ENCODE data around the gene PPP1CB. TPM values are rescaled to one million over a fixed set of nuclear protein-coding genes. Genes with fewer than 3 reads are reported as not detected.
A peak's percentile ranks its signal among the peaks of the same experiment; 100 is the strongest.

Gene PPP1CB
- total RNA-seq (100 to 1,000 TPM; 368 to 417 (median 381) TPM), polyA plus RNA-seq (126 TPM)
- long read RNA-seq, donor 1, full-length matches to known transcripts: 914 of 966 reads
- long read RNA-seq, donor 1, partial matches to known transcripts: 33 of 966 reads
- long read RNA-seq, donor 1, other reads (novel, unspliced or antisense): 19 of 966 reads
- long read RNA-seq, donor 2, full-length matches to known transcripts: 169 of 176 reads
- long read RNA-seq, donor 2, partial matches to known transcripts: 2 of 176 reads
- long read RNA-seq, donor 2, other reads (novel, unspliced or antisense): 5 of 176 reads
- long read RNA-seq, donor 3, full-length matches to known transcripts: 918 of 1,001 reads
- long read RNA-seq, donor 3, partial matches to known transcripts: 31 of 1,001 reads
- long read RNA-seq, donor 3, other reads (novel, unspliced or antisense): 52 of 1,001 reads
- long read RNA-seq, donor 4, full-length matches to known transcripts: 292 of 304 reads
- long read RNA-seq, donor 4, partial matches to known transcripts: 5 of 304 reads
- long read RNA-seq, donor 4, other reads (novel, unspliced or antisense): 7 of 304 reads

DNA sequence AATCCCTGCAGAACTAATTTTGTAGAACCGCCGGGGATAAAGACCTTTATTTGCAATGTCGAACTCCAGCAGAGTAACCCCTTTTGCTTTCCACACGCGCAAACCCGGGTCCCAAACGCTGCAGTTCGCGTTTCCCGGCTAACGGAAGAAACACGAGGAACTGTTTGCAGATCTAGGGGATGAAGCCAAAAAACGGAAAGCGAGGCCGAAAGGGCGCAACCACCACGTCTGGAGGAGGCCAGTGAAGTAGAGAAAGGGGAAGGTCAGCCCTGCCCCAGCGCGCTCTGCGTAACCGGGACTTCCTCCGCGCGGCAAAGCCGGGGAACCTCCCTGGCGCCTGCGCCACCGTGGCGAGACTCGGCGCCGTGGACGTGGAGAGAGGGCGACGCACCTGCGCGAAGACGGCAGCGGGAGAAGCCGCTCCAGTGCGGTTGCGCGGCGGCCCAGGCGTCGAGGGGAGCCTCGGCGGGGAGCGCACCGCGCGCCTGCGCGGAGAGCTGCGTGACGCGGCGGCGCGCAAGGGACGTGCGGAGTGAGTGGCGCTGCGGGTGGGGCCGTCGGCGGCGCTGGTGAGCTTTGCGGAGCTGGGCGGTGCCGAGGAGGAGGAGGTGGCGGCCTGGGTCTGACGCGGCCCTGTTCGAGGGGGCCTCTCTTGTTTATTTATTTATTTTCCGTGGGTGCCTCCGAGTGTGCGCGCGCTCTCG lies at the start of gene PPP1CB:
TSS of gene PPP1CB (plus strand) at position 579 of the 704 bp plus-strand sequence. CDS start 295 bp downstream, outside the sequence.
- Histone ChIP-seq H3K9me3 (ENCODE audit: control insufficient read depth, low read length) (no peaks in the 10 kb centered on the region), H3K27ac (ENCODE audit: low read length) (peak within 1 kb of the TSS; percentile 96), H3K27me3 (ENCODE audit: control insufficient read depth, insufficient read depth) (no peaks in the 10 kb centered on the region), H3K4me1 (ENCODE audit: control insufficient read depth, insufficient read depth, low read length) (peaks cover 7% of the 10 kb centered on the region), H3K4me3 (ENCODE audit: low read length) (peak within 1 kb of the TSS; percentile 84)
- intact Hi-C loops (cut with DNase I): loop anchor here in 3 of 4 donors (5.0 to 10.0 kb wide), 4 partner anchors 89 to 187 kb away; no protein-coding TSS in a partner anchor
- WGBS: under 1% methylated on average over 81 of the region's 81 CpGs
- ATAC-seq (peak; percentile 97), DNase-seq (peak; percentile 97 to 99 (median 99))

GRCh38 chr2:28702415-28702861 lies 49.2 kb upstream of the PPP1CB start:
- H3K4me3 ChIP-seq (ENCODE audit: low read length): no peak overlapping the region
- no peaks in the 10 kb centered on the region for H3K4me1 ChIP-seq (ENCODE audit: control insufficient read depth, insufficient read depth, low read length)
- DNase-seq (peak in 2 of 3 donors; percentile 55 to 82), ATAC-seq (peak; percentile 86 to 88)
- no peaks in the 10 kb centered on the region for H3K9me3 ChIP-seq (ENCODE audit: control insufficient read depth, low read length)
- H3K27me3 ChIP-seq (ENCODE audit: control insufficient read depth, insufficient read depth): no peaks in the 10 kb centered on the region
- intact Hi-C loops (cut with DNase I): no loop called here
- WGBS: 62% methylated on average over 3 of the region's 3 CpGs
- H3K27ac ChIP-seq (ENCODE audit: low read length): peak overlapping the region; percentile 85

DNA sequence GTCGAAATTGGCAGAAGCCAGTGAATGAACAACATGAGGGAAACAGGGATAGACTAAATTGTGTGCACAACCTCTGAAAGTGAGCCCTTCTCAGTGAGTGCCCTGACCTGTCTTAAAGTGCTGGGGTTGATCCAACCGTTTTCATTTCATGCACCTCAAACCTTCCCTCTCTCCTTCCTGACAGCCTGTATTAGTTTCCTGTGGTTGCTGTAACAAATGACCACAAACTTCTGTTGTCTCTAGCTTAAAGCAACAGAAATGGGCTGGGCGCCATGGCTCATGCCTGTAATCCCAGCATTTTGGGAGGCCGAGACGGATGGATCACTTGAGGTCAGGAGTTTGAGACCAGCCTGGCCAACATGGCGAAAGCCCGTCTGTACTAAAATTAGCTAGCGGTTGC lies 48.8 kb upstream of the PPP1CB start:
- ATAC-seq (no peak), DNase-seq (no peak)
- no peaks in the 10 kb centered on the region for H3K4me1 ChIP-seq (ENCODE audit: control insufficient read depth, insufficient read depth, low read length)
- no peaks in the 10 kb centered on the region for H3K9me3 ChIP-seq (ENCODE audit: control insufficient read depth, low read length)
- H3K4me3 ChIP-seq (ENCODE audit: low read length): no peak overlapping the region
- 90% methylated on average over 8 of the region's 8 CpGs for WGBS
- intact Hi-C loops (cut with DNase I): no loop called here
- H3K27me3 ChIP-seq (ENCODE audit: control insufficient read depth, insufficient read depth): no peaks in the 10 kb centered on the region
- H3K27ac ChIP-seq (ENCODE audit: low read length): peak overlapping the region; percentile 85

DNA sequence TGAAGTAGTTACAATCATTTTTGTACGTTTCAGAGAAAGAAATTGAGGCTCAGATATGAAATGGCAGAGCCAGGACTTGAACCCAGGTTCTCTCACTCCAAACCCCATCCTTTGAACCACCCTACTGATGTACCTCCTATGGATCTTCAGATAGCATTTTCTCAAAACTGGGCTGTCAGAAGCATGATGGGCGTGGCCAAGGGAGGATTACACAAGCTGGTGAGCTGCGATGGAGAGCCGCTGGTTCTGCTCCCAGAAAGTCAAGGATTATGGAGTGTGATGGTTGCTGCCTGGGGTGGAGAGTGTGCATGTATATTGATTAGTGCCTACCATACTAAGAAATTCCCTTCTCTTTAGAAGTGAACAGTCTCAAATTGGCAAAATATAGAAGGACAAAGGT lies 47.0 kb upstream of the PPP1CB start:
- no peaks in the 10 kb centered on the region for H3K27me3 ChIP-seq (ENCODE audit: control insufficient read depth, insufficient read depth)
- WGBS: 92% methylated on average over 4 of the region's 4 CpGs
- H3K4me3 ChIP-seq (ENCODE audit: low read length): no peak overlapping the region
- H3K27ac ChIP-seq (ENCODE audit: low read length): no peak overlapping the region
- no peaks in the 10 kb centered on the region for H3K9me3 ChIP-seq (ENCODE audit: control insufficient read depth, low read length)
- intact Hi-C loops (cut with DNase I): no loop called here
- H3K4me1 ChIP-seq (ENCODE audit: control insufficient read depth, insufficient read depth, low read length): no peaks in the 10 kb centered on the region
- ATAC-seq (no peak), DNase-seq (no peak)

GRCh38 chr2:28705751-28706440 lies 45.7 kb upstream of the PPP1CB start:
- ATAC-seq: no peak
- Histone ChIP-seq H3K4me3 (ENCODE audit: low read length) (no peak overlapping the region), H3K27ac (ENCODE audit: low read length) (no peak overlapping the region), H3K4me1 (ENCODE audit: control insufficient read depth, insufficient read depth, low read length) (no peaks in the 10 kb centered on the region), H3K27me3 (ENCODE audit: control insufficient read depth, insufficient read depth) (no peaks in the 10 kb centered on the region), H3K9me3 (ENCODE audit: control insufficient read depth, low read length) (no peaks in the 10 kb centered on the region)
- DNase-seq: no peak
- intact Hi-C loops (cut with DNase I): no loop called here
- 90% methylated on average over 4 of the region's 4 CpGs for WGBS

GRCh38 chr2:28707592-28707991 lies 44.0 kb upstream of the PPP1CB start:
- DNase-seq: no peak
- no peak for ATAC-seq
- intact Hi-C loops (cut with DNase I): no loop called here
- Histone ChIP-seq H3K9me3 (ENCODE audit: control insufficient read depth, low read length) (no peaks in the 10 kb centered on the region), H3K4me1 (ENCODE audit: control insufficient read depth, insufficient read depth, low read length) (no peaks in the 10 kb centered on the region), H3K4me3 (ENCODE audit: low read length) (no peak overlapping the region), H3K27ac (ENCODE audit: low read length) (no peak overlapping the region), H3K27me3 (ENCODE audit: control insufficient read depth, insufficient read depth) (no peaks in the 10 kb centered on the region)
- 20% methylated on average over 1 of the region's 1 CpG for WGBS

GRCh38 chr2:28709101-28709500 lies 42.5 kb upstream of the PPP1CB start:
- intact Hi-C loops (cut with DNase I): no loop called here
- no peaks in the 10 kb centered on the region for H3K4me1 ChIP-seq (ENCODE audit: control insufficient read depth, insufficient read depth, low read length)
- H3K4me3 ChIP-seq (ENCODE audit: low read length): no peak overlapping the region
- no peak overlapping the region for H3K27ac ChIP-seq (ENCODE audit: low read length)
- 91% methylated on average over 8 of the region's 8 CpGs for WGBS
- H3K9me3 ChIP-seq (ENCODE audit: control insufficient read depth, low read length): no peaks in the 10 kb centered on the region
- H3K27me3 ChIP-seq (ENCODE audit: control insufficient read depth, insufficient read depth): no peaks in the 10 kb centered on the region
- ATAC-seq (no peak), DNase-seq (no peak)

DNA sequence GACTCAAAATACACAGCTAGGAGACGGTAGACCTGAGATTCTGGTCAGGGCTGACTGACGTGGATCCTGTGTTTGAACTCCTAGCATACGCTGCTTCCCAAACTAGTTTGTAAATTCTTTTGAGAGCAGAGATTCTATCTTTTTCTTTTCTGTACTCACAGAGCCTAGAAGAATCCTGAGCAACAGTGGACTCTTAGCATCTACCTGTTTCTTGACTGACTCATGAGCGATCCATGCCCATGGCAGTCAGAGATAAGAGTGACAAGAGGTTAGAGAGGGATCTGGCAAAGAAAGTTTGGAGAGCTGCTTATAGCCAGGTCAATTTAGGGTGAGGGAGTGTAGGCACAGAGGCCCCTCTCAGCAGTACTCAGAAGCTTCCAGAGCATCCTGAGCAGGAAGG lies 41.1 kb upstream of the PPP1CB start:
- Histone ChIP-seq H3K27ac (ENCODE audit: low read length) (no peak overlapping the region), H3K4me1 (ENCODE audit: control insufficient read depth, insufficient read depth, low read length) (no peaks in the 10 kb centered on the region), H3K9me3 (ENCODE audit: control insufficient read depth, low read length) (no peaks in the 10 kb centered on the region), H3K4me3 (ENCODE audit: low read length) (no peak overlapping the region), H3K27me3 (ENCODE audit: control insufficient read depth, insufficient read depth) (no peaks in the 10 kb centered on the region)
- DNase-seq (no peak), ATAC-seq (no peak)
- WGBS: 82% methylated on average over 4 of the region's 4 CpGs
- intact Hi-C loops (cut with DNase I): no loop called here

- DNase-seq (no peak), ATAC-seq (no peak)
- Histone ChIP-seq H3K4me1 (ENCODE audit: control insufficient read depth, insufficient read depth, low read length) (no peaks in the 10 kb centered on the region), H3K4me3 (ENCODE audit: low read length) (no peak overlapping the region), H3K27me3 (ENCODE audit: control insufficient read depth, insufficient read depth) (no peaks in the 10 kb centered on the region), H3K9me3 (ENCODE audit: control insufficient read depth, low read length) (no peaks in the 10 kb centered on the region), H3K27ac (ENCODE audit: low read length) (no peak overlapping the region)
- 93% methylated on average over 8 of the region's 8 CpGs for WGBS
- intact Hi-C loops (cut with DNase I): no loop called here
Observed at GRCh38 chr2:28713577-28714298, 37.9 kb upstream of the PPP1CB start.

GRCh38 chr2:28716265-28716865 lies 35.3 kb upstream of the PPP1CB start:
- peak overlapping the region; percentile 6 for H3K27ac ChIP-seq (ENCODE audit: low read length)
- no peak overlapping the region for H3K4me3 ChIP-seq (ENCODE audit: low read length)
- DNase-seq (peak in 2 of 3 donors; percentile 36 to 50), ATAC-seq (peak; percentile 88 to 94)
- intact Hi-C loops (cut with DNase I): no loop called here
- WGBS: 25% methylated on average over 4 of the region's 4 CpGs
- H3K9me3 ChIP-seq (ENCODE audit: control insufficient read depth, low read length): no peaks in the 10 kb centered on the region
- H3K27me3 ChIP-seq (ENCODE audit: control insufficient read depth, insufficient read depth): no peaks in the 10 kb centered on the region
- no peaks in the 10 kb centered on the region for H3K4me1 ChIP-seq (ENCODE audit: control insufficient read depth, insufficient read depth, low read length)

All from right cardiac atrium (tissue), 5 donors.